ENCODE data around the gene TMX4. TPM values are rescaled to one million over a fixed set of nuclear protein-coding genes. Genes with fewer than 3 reads are reported as not detected.

TMX4 gene
- total RNA-seq, 1 experiment from 2014 or later: 12.3 TPM

- Histone ChIP-seq H3K4me2 (ENCODE audit: low read length) (no peak overlapping the region), H3F3A (ENCODE audit: low read length, unreplicated experiment) (no peaks in the 10 kb centered on the region), H3K27me3 (ENCODE audit: low read length) (peaks cover 3% of the 10 kb centered on the region; the same call in 1 of the 2 replicates), H3K9me3 (ENCODE audit: low read length) (no peaks in the 10 kb centered on the region), H3K79me2 (ENCODE audit: low read length) (no peaks in the 10 kb centered on the region), H3K36me3 (ENCODE audit: low read depth, low read length) (no peaks in the 10 kb centered on the region), H4K20me1 (ENCODE audit: low read length) (no peaks in the 10 kb centered on the region), H3K4me1 (ENCODE audit: insufficient read depth, low read length) (peaks cover 7% of the 10 kb centered on the region), H3K4me3 (ENCODE audit: low read length) (no peak overlapping the region), H3K9me2 (replicated peaks; ENCODE audit: low read length) (no peaks in the 10 kb centered on the region), H3K9ac (ENCODE audit: low read length) (no peak overlapping the region), H3K27ac (ENCODE audit: low read length) (no peak overlapping the region), H2AFZ (ENCODE audit: low read length) (no peak overlapping the region)
- intact Hi-C loops (cut with micrococcal nuclease): loop anchor here (5.0 kb wide), 1 partner anchor 107 kb away; no protein-coding TSS in a partner anchor
- ChIA-PET CTCF (no interaction called here), POLR2A (ENCODE audit: unreplicated experiment) (no interaction called here)
- no peak for TF ChIP-seq EZH2phosphoT487 (IDR thresholded peaks at IDR 0.05; ENCODE audit: borderline replicate concordance, low read length)
- TF ChIP-seq, protein P1, sequence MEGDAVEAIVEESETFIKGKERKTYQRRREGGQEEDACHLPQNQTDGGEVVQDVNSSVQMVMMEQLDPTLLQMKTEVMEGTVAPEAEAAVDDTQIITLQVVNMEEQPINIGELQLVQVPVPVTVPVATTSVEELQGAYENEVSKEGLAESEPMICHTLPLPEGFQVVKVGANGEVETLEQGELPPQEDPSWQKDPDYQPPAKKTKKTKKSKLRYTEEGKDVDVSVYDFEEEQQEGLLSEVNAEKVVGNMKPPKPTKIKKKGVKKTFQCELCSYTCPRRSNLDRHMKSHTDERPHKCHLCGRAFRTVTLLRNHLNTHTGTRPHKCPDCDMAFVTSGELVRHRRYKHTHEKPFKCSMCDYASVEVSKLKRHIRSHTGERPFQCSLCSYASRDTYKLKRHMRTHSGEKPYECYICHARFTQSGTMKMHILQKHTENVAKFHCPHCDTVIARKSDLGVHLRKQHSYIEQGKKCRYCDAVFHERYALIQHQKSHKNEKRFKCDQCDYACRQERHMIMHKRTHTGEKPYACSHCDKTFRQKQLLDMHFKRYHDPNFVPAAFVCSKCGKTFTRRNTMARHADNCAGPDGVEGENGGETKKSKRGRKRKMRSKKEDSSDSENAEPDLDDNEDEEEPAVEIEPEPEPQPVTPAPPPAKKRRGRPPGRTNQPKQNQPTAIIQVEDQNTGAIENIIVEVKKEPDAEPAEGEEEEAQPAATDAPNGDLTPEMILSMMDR (conservative IDR thresholded peaks at IDR 0.05; ENCODE audit: low read depth, low read length): no peak
- no peak for TF ChIP-seq EZH2 (IDR thresholded peaks at IDR 0.05; ENCODE audit: low read length, unreplicated experiment)
- BruUV-seq (replicated peaks): no TSS peak
- DNase-seq (no peak), ATAC-seq (no peak)
Observed at GRCh38 chr20:7935027-7935551, 84.5 kb downstream of the TMX4 start.

DNA sequence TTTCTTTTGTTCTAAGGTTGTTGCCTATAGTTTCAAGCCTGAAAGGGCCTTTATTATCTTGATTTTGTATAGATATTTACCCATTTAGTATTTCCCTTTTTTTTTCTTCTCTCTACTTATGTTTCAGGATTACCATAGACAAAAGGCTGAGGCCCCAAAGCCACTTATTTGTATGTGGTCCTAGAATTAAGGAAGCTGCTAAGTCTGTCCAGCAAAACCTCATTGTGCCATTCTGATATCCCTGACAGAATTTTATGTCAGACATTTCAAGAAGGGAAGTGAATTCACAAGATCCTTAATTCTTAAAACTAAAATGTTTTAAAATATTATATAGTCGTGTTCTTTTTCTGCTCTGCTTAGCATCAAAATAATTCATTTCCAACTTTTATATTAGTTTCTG lies 86.2 kb downstream of the TMX4 start:
- TF ChIP-seq, protein P1 (conservative IDR thresholded peaks at IDR 0.05; ENCODE audit: low read depth, low read length): no peak
- ATAC-seq (no peak), DNase-seq (no peak)
- Histone ChIP-seq H3K27ac (ENCODE audit: low read length) (no peak overlapping the region), H3K79me2 (ENCODE audit: low read length) (no peaks in the 10 kb centered on the region), H3K4me2 (ENCODE audit: low read length) (no peak overlapping the region), H3K9me2 (replicated peaks; ENCODE audit: low read length) (no peaks in the 10 kb centered on the region), H3K4me1 (ENCODE audit: insufficient read depth, low read length) (peaks cover 7% of the 10 kb centered on the region), H3K27me3 (ENCODE audit: low read length) (peaks cover 3% of the 10 kb centered on the region; the same call in 1 of the 2 replicates), H3K36me3 (ENCODE audit: low read depth, low read length) (no peaks in the 10 kb centered on the region), H3K9me3 (ENCODE audit: low read length) (no peaks in the 10 kb centered on the region), H2AFZ (ENCODE audit: low read length) (no peak overlapping the region), H3K4me3 (ENCODE audit: low read length) (no peak overlapping the region), H3K9ac (ENCODE audit: low read length) (no peak overlapping the region), H3F3A (ENCODE audit: low read length, unreplicated experiment) (no peaks in the 10 kb centered on the region), H4K20me1 (ENCODE audit: low read length) (no peaks in the 10 kb centered on the region)
- no TSS peak for BruUV-seq (replicated peaks)
- ChIA-PET POLR2A (ENCODE audit: unreplicated experiment) (no interaction called here), CTCF (no interaction called here)
- intact Hi-C loops (cut with micrococcal nuclease): no loop called here

DNA sequence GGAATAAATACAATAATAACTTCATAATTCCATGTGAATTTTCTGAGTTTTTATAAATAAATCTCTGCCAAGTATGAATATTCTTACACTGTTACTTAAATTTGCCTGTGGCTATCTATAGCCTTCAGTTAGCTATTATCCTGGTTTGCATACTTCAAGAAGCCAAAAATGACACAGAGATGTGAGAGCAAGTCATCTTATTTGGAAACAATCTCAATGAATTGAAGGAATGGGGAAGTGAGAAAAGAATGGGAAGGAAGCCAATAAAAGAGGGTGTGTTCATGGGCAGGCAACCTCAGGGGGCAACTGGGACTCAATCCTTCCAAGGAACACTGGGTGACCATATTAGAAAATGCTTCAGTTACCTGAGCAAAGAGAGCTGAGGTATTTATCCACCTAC lies 89.2 kb downstream of the TMX4 start:
- H4K20me1 ChIP-seq (ENCODE audit: low read length): no peaks in the 10 kb centered on the region
- DNase-seq (no peak), ATAC-seq (no peak)
- no peak overlapping the region for H3K4me3 ChIP-seq (ENCODE audit: low read length)
- intact Hi-C loops (cut with micrococcal nuclease): no loop called here
- peaks cover 12% of the 10 kb centered on the region for H3K4me1 ChIP-seq (ENCODE audit: insufficient read depth, low read length)
- ChIA-PET POLR2A (ENCODE audit: unreplicated experiment) (no interaction called here), CTCF (no interaction called here)
- H3K79me2 ChIP-seq (ENCODE audit: low read length): no peaks in the 10 kb centered on the region
- H2AFZ ChIP-seq (ENCODE audit: low read length): no peak overlapping the region
- no peak overlapping the region for H3K4me2 ChIP-seq (ENCODE audit: low read length)
- H3F3A ChIP-seq (ENCODE audit: low read length, unreplicated experiment): no peaks in the 10 kb centered on the region
- no peak overlapping the region for H3K27ac ChIP-seq (ENCODE audit: low read length)
- no peaks in the 10 kb centered on the region for H3K9me2 ChIP-seq (replicated peaks; ENCODE audit: low read length)
- no peaks in the 10 kb centered on the region for H3K36me3 ChIP-seq (ENCODE audit: low read depth, low read length)
- H3K9me3 ChIP-seq (ENCODE audit: low read length): no peaks in the 10 kb centered on the region
- H3K27me3 ChIP-seq (ENCODE audit: low read length): peaks cover 3% of the 10 kb centered on the region; the same call in 1 of the 2 replicates
- TF ChIP-seq, protein P1 (conservative IDR thresholded peaks at IDR 0.05; ENCODE audit: low read depth, low read length): no peak
- no peak for TF ChIP-seq EZH2phosphoT487 (IDR thresholded peaks at IDR 0.05; ENCODE audit: borderline replicate concordance, low read length)
- no peak for TF ChIP-seq EZH2 (IDR thresholded peaks at IDR 0.05; ENCODE audit: low read length, unreplicated experiment)
- BruUV-seq (replicated peaks): no TSS peak
- H3K9ac ChIP-seq (ENCODE audit: low read length): no peak overlapping the region

Other genes with a start within 250 kb of the TMX4 start
- 0.33 TPM in 1 of 2 replicates, not detected in the other for gene HAO1, start 79.3 kb downstream of the TMX4 start, total RNA-seq (2014; rRNA removed)
- 4.4 TPM in 2 replicates for gene PLCB1, start 112.5 kb upstream of the TMX4 start, total RNA-seq (2014; rRNA removed)

All from PC-3 (cell line).